ENCODE results near the gene DENND1C.
"Not testable (repeated sequence)": the region's sequence is repeated elsewhere in the genome, so short reads cannot be mapped to it uniquely, and the experiment has no call there.

Gene DENND1C

DNA sequence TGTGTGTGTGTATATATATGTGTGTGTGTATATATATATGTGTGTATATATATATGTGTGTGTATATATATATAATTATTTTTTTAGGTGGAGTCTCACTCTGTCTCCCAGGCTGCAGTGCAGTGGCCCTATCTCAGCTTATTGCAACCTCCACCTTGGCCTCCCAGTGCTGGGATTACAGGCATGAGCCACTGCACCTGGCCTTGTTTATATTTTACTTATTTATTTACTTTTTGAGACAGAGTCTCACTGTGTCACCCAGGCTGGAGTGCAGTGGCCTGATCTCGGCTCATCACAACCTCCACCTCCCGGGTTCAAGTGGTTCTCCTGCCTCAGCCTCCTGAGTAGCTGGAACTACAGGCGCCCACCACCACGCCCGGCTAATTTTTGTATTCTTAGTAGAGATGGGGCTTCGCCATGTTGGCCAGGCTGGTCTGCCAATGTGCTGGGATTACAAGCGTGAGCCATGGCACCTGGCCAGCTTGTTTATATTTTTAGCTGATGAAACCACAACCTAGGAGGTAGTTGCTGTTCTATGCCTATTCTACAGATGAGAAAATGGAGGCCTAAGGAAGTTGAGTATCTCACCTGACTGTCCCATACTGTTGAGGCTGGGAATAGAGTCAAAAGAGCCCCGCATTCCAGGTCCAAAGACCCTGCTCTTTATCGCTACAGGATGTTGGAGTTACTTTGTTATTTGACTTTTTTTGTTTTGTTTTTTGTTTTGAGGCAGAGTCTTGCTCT is 26.6 kb upstream of the DENND1C start:
- not testable (repeated sequence) for DNase-seq

DNA sequence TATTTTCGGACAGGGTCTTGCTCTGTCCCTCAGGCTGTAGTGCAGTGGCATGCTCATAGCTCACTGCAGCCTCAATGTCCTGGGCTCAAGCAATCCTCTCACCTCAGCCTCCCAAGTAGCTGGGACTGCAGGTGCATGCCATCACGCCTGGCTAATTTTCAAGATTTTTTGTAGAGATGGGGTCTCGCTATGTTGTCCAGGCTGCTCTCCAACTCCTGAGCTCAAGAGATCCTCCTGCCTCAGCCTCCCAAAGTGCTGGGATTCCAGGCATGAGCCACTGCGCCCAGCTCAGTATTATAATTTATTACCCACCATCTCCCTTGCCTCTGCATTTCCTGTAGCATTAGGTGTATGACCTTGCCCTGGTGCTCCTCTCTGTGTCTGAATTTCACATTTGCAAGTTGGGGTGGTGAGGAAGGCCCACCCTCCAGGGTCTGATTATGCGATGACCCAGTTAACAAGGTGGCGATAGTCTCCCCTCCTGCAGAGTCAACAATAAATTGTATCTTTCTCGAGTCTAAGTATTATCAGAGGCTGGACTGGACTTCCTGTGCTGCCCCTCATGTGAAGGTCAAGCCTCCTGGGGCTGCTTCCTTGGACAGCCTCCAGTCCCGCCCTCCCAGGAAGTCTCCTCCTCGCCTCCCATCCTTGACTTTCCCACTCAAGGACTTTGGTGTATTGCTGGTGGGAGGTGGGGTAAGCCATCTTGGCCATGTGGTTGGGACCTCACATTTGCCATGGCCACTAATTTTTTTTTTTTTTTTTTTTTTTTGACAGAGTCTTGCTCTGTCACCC is 22.0 kb upstream of the DENND1C start:
- no peak for DNase-seq

- DNase-seq = no peak
Observed at GRCh38 chr19:6501740-6502648, 20.4 kb upstream of the DENND1C start, which contains the start of gene TUBB4A. TSS of gene TUBB4A (minus strand) at chr19:6502309. CDS start at chr19:6502212, 97 bp downstream.

GRCh38 chr19:6500837-6501739 is 19.5 kb upstream of the DENND1C start:
- DNase-seq = no peak

DNA sequence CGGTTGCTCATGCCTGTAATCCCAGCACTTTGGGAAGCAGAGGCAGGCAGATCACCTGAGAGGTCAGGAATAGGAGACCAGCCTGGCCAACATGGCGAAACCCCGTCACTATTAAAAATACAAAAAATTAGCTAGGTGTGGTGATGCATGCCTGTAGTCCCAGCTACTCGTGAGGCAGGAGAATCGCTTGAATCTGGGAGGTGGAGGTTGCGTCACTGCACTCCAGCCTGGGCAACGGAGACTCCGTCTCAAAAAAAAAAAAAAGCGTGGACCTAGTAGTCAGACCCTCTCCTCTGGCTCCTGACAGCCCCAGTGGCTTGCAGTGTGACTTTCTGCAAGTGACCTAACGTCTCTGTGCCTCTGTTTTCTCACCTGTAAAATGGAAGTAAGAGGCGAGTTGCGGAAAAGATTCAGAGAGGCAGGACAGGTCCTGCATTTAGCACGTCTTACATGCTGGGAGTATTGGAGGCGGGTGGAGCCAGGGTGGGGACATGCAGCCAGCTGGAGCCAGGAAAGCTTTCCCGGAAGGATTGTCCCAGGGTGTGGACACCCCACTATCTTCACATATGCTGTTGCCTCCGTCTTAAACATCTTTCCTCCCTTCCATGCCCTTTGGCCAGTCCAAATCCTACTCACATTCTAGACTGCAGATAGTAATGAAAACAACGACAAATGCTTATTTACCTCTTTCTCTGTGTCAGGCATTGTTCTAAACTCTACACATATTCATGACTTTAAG is 17.6 kb upstream of the DENND1C start:
- no peak for DNase-seq

GRCh38 chr19:6498294-6499036 is 16.9 kb upstream of the DENND1C start:
- no peak for DNase-seq

GRCh38 chr19:6495947-6496346 is 14.4 kb upstream of the DENND1C start:
- DNase-seq = no peak

DNA sequence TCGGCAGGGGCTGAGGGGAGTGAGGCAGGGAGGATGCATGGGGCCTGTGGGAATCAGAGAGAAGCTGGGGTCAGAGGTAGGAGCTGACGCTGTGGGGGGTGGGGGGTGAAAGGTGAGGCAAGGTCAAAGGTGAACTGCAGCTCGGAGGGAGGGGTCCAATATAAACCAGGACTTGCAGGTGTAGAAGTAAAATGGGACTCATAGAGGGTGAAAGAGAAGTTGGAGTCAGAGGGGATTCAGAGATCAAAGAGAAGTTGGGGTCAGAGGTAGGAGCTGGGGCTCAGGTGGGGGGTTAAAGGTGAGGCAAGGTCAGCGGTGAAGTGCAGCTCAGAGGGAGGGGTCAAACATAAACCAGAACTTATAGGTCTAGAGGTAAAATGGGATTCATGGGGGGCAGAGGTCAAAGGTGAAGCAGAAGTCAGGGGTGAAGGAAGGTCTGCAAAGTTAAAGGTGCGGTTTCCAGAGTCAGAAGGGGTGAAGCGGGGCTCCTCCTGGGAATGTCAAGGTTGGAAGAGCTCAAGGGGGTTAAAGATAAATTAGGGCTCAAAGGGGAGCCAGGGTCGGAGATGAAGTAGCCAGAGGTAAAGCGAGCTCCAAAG is 12.9 kb upstream of the DENND1C start:
- DNase-seq = no peak

DNA sequence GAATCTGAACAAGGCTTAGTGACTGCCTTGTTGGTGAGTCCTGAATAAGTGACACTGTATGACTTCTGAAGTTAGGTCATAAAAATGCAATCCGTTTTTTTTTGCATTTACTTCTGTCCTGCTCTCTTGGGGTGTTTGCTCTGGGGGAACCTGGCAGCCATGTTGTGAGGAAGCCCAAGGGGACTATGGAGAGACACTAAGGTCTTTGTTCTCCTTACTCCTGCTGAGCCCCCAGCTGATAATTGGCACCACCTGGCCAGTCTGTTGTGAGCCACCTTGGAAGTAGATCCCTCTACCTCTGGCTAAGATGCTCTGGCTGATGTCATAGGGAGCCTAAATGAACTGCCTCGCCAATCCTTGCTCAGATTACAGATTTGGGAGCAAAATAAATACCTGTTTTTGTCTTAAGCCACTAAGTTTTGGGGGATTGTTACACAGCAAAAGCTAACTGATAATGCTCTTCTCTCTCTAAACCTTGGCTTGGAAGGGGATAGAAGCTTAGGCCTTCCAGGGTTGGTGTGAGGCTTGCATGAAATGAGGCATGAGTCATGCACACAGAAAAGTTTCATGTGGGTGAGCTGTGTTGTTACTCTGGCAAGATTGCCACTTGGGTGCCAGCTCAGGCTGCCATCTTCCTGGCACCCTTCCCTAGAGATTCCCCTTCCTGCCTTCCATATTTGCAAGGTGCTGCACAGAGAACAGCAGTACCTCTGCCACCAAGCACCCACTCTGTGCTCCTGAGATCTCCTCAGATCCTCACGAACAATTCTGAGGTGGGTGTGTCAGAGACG is 10.4 kb upstream of the DENND1C start:
- no peak for DNase-seq

DNA sequence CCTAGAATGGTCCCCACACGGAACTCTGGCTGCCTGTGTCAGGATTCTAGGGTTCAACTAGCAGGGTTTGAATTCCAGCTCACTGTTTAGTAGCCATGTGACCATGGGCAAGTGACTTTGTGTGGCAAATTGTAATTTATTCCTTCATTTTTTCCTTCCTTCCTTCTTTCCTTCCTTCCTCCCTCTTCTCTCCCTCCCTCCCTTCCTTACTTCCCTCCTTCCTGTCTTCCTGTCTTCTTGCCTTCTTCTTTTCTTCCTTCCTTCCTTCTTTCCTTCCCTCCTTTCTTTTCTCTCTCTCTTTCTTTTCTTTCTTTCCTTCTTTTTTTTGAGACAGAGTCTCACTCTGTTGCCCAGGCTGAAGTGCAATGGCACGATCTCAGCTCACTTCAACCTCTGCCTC is 8.5 kb upstream of the DENND1C start:
- DNase-seq = no peak

DNA sequence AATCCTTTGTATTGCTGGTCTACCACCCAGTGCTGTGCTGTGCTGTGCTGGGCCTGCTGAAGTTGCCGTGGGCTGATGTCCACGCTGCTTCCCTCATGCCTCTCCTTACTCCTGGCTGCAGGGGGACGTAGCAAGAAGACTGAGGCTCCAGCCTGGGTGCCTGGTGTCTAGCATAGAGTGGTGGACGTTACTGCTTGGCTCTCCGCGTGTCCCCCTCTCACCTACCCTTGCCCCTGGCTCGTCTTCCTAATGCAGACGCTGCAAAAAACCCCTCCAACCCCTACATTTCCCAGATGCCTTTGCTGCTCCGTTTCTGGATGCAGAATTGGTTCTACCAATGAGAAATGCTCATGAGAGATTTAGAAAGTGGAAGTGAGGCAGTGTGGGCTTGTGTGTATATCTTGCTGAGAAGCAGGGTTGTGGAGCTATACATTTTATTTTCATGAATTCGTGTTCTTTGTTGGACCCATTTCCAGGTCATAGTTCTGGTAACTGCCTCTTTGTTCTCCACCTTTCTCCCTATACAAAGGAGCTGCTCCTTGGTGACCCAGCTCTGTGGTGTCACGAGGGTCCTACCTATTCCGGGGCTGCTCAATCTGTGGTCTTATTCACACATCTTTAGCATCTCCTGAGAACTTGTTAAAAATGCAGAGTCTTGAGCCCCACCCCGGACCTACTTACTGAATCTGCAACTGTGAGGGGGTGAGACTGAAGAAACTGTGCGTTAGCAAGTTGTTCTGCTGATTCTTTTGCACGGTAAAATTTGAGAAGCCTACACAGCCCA is 7.9 kb upstream of the DENND1C start:
- DNase-seq = no peak

DNA sequence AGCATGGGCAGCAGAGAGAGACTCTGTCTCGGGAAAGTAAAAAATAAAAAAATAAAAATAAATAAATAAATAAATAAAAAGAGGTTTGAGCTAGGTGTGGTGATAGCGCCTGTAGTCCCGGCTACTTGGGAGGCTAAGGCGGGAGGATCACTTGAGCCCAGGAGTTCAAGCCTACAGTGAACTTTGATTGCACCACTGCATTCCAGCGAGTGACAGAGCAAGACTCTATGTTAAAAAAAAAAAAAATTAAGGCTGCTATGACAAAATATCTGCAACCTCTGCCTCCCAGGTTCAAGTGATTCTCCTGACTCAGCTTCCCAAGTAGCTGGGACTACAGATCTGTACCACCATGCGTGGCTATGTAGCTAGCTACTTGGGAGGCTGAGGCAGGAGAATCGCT is 3.2 kb upstream of the DENND1C start:
- DNase-seq = no peak

DNA sequence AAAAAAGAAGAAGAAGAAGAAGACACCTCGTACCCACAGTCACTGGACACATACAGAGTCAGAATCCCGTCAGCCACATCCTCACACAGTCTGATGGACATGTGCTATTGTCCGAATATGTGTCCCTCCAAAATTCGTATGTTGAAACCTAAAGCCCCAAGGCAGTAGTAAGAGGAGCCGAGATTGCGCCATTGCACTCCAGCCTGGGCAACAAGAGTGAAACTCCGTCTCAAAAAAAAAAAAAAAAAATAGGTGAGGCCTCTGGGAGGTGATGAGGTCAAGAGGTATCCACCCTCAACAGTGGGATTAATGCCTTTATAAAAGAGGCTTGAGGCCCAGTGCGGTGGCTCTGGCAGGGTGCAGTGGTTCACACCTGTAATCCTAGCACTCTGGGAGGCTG is 2.6 kb upstream of the DENND1C start:
- no peak for DNase-seq

DNA sequence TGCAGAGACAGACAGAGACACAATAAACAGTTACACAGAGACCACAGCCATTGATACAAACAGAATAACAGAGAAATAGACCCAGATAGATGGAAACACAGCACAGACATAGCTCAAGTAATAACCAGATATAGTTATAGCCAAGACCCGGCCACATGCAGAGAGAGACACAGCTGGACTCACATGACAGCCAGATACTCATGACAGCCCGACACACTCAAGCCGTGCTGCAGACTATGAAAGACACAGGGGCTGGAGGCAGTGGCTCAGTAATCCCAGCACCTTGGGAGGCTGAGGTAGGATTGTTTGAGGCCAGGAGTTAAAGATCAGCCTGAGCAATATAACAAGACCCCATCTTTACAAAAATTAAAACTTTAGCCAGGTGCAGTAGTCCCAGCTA is 1.6 kb upstream of the DENND1C start:
- DNase-seq = no peak

DNA sequence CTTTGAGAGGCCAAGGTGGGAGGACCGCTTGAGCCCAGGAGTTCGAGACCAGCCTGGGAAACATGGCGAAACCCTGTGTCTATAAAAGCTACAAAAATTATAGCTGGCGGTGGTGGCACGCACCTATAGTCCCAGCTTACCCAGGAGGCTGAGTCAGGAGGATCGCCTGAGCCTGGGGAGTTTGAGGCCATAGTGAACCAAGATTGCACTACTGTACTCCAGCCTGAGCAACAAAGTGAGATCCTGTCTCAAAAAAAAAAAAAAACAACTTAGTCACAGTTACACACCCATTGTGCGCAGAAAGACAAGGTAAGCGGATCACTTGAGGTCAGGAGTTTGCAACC is 728 bp upstream of the DENND1C start:
- no peak for DNase-seq

DNA sequence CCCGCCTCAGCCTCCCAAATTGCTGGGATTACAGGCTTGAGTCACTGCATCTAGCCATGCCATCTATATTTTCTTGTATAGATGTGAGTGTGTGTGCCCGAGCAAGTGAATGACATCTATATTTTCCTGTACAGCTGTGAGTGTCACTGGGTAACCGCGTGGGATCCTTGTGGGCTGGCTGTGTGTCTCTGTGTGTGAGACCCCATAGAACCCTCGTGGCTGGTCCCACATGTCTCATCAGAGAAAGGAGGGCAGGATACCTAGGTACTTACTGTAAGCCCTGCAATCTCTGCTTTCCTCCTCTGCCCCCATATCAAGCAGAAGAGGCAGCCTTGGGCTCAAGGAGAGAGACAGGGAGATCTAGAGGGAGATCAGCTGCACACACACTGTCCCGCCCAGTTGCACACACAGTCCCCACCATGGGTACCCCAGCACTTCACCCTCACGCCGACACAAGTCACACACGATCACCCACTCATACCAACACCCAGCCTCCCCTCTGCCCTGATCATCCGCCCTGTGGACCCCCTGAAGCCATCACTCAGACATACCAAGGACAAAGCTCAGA is 655 bp downstream of the DENND1C start:
- DNase-seq = no peak

GRCh38 chr19:6479836-6480398 is 1.7 kb downstream of the DENND1C start:
- DNase-seq = no peak

DNA sequence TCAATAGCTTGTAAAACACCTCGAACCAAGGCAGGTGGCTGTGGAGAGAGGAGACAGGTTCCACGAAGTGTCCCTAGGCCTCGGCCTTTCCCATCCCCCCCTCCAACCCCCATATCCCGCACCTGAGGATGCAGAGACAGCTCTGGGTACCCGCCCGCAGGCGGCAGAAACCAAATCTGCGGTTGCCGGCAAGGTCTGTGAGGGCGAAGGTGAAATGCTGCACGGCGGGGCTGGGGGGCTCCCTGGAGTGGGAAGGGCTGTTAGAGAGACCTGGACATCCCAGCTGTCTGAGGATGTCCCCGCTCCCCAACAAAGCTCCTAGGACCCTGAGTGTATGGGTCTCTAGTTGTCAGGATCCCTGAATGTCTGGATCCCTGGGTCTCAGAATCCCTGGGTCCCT is 2.8 kb downstream of the DENND1C start:
- DNase-seq = no peak

All from NCI-H774 (cell line).